Parathyroid adenoma (tissue), 2 donors: Measurements from ENCODE around the gene ZNF511.
A peak's percentile ranks its signal among the peaks of the same experiment; 100 is the strongest.

Source experiments
- H2AFZ ChIP-seq: fragments of 300-600 bp; sonication (generic); one replicate; pipeline ENCODE4 v1.7.0; 2017; ENCODE audit warnings: antibody characterized with exemption, mild to moderate bottlenecking
- H3K27ac ChIP-seq: fragments of 300-600 bp; sonication (generic); one replicate; pipeline ENCODE4 v1.7.0; 2017
- H3K27me3 ChIP-seq: fragments of 300-600 bp; sonication (generic); one replicate; pipeline ENCODE4 v1.7.0; 2017; ENCODE audit warnings: low read length; ENCODE audit not compliant: control insufficient read depth, insufficient read depth
- H3K36me3 ChIP-seq: fragments of 300-600 bp; sonication (generic); one replicate; pipeline ENCODE4 v1.7.0; 2017; ENCODE audit warnings: low read length; ENCODE audit not compliant: control insufficient read depth, insufficient read depth
- H3K4me1 ChIP-seq: fragments of 300-600 bp; sonication (generic); one replicate; pipeline ENCODE4 v1.7.0; 2017; ENCODE audit warnings: control low read depth
- H3K4me2 ChIP-seq: fragments of 300-600 bp; sonication (generic); one replicate; pipeline ENCODE4 v1.7.0; 2017; ENCODE audit warnings: low read length
- H3K4me3 ChIP-seq: fragments of 300-600 bp; sonication (generic); one replicate; pipeline ENCODE4 v1.7.0; 2017; ENCODE audit warnings: low read depth, low read length
- H3K79me2 ChIP-seq: fragments of 300-600 bp; sonication (generic); one replicate; pipeline ENCODE4 v1.7.0; 2017; ENCODE audit warnings: control low read depth
- H3K9ac ChIP-seq: fragments of 300-600 bp; sonication (generic); one replicate; pipeline ENCODE4 v1.7.0; 2017; ENCODE audit warnings: mild to moderate bottlenecking
- H3K9me3 ChIP-seq: fragments of 300-600 bp; sonication (generic); one replicate; pipeline ENCODE4 v1.7.0; 2017; ENCODE audit warnings: low read length; ENCODE audit not compliant: control insufficient read depth
- TF ChIP-seq, protein P1 (sequence below): fragments of 300-600 bp; sonication (generic); IDR thresholded peaks from one replicate; pipeline ENCODE4 v1.7.0; 2017; ENCODE audit warnings: antibody characterized with exemption, mild to moderate bottlenecking
- donor health status: primary hyperparathyroidism.

The ZNF511 gene

GRCh38 chr10:133309100-133309719 lies 496 bp downstream of the ZNF511 start:
- Histone ChIP-seq H3K9ac (peak overlapping the region; percentile 82), H2AFZ (peak overlapping the region; percentile 84), H3K36me3 (no peaks in the 10 kb centered on the region), H3K4me1 (peaks cover 11% of the 10 kb centered on the region), H3K4me3 (peak overlapping the region; percentile 76), H3K79me2 (peaks cover 25% of the 10 kb centered on the region), H3K9me3 (no peaks in the 10 kb centered on the region), H3K27me3 (no peaks in the 10 kb centered on the region), H3K27ac (peak overlapping the region; percentile 95), H3K4me2 (peak overlapping the region; percentile 88)
- TF ChIP-seq, protein P1, sequence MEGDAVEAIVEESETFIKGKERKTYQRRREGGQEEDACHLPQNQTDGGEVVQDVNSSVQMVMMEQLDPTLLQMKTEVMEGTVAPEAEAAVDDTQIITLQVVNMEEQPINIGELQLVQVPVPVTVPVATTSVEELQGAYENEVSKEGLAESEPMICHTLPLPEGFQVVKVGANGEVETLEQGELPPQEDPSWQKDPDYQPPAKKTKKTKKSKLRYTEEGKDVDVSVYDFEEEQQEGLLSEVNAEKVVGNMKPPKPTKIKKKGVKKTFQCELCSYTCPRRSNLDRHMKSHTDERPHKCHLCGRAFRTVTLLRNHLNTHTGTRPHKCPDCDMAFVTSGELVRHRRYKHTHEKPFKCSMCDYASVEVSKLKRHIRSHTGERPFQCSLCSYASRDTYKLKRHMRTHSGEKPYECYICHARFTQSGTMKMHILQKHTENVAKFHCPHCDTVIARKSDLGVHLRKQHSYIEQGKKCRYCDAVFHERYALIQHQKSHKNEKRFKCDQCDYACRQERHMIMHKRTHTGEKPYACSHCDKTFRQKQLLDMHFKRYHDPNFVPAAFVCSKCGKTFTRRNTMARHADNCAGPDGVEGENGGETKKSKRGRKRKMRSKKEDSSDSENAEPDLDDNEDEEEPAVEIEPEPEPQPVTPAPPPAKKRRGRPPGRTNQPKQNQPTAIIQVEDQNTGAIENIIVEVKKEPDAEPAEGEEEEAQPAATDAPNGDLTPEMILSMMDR: no peak

DNA sequence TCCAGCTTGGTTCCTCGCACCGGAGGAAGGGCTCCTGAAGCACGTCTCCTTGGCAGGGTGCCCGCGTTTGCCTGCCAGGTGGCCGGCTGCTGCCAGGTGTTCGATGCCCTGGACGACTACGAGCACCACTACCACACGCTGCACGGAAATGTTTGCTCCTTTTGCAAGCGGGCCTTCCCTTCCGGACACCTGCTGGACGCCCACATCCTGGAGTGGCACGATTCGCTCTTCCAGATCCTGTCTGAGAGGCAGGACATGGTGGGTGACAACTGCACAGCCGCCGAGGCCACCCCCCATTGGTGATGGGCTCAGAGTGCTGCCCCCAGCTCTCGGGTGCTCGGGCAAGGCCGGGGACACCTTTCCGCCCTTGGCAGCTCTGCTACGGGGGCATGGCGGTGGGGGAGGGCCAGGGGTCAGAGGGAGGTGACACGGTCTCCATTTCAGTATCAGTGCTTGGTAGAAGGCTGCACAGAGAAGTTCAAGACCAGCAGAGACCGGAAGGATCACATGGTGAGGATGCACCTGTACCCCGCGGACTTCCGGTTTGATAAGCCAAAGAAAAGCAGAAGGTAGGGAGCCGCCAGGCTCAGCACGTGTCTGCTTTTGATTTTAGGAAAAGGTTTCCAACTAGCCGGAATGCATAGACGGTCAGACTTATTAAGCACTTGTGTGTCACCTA lies 1.1 kb downstream of the ZNF511 start:
- no peak overlapping the region for H3K4me2 ChIP-seq
- H3K27ac ChIP-seq: no peak overlapping the region
- no peaks in the 10 kb centered on the region for H3K27me3 ChIP-seq
- TF ChIP-seq, protein P1: no peak
- H3K36me3 ChIP-seq: no peaks in the 10 kb centered on the region
- H3K4me3 ChIP-seq: no peak overlapping the region
- H3K79me2 ChIP-seq: peaks cover 24% of the 10 kb centered on the region
- no peaks in the 10 kb centered on the region for H3K9me3 ChIP-seq
- H3K9ac ChIP-seq: no peak overlapping the region
- H3K4me1 ChIP-seq: peaks cover 7% of the 10 kb centered on the region
- no peak overlapping the region for H2AFZ ChIP-seq

GRCh38 chr10:133310399-133310755 lies 1.7 kb downstream of the ZNF511 start:
- H3K4me1 ChIP-seq: peaks cover 6% of the 10 kb centered on the region

GRCh38 chr10:133310789-133311188 lies 2.1 kb downstream of the ZNF511 start:
- H3K27ac ChIP-seq: no peak overlapping the region

More at GRCh38 chr10:133310399-133310755, 1.7 kb downstream of the ZNF511 start:
- no peak overlapping the region for H3K9ac ChIP-seq
- TF ChIP-seq, protein P1: no peak
- H3K9me3 ChIP-seq: no peaks in the 10 kb centered on the region
- H3K36me3 ChIP-seq: no peaks in the 10 kb centered on the region
- no peak overlapping the region for H3K4me2 ChIP-seq
- H3K27ac ChIP-seq: no peak overlapping the region
- peaks cover 22% of the 10 kb centered on the region for H3K79me2 ChIP-seq
- no peaks in the 10 kb centered on the region for H3K27me3 ChIP-seq
- H3K4me3 ChIP-seq: no peak overlapping the region
- H2AFZ ChIP-seq: no peak overlapping the region

More at GRCh38 chr10:133310789-133311188, 2.1 kb downstream of the ZNF511 start:
- Histone ChIP-seq H2AFZ (no peak overlapping the region), H3K9me3 (no peaks in the 10 kb centered on the region), H3K4me1 (peaks cover 6% of the 10 kb centered on the region), H3K27me3 (no peaks in the 10 kb centered on the region), H3K36me3 (no peaks in the 10 kb centered on the region), H3K4me3 (no peak overlapping the region), H3K9ac (no peak overlapping the region), H3K4me2 (no peak overlapping the region), H3K79me2 (peaks cover 18% of the 10 kb centered on the region)
- TF ChIP-seq, protein P1: no peak
